Thyroid gland (tissue), 4 donors: ENCODE results near the gene NVL. TPM values are rescaled to one million over a fixed set of nuclear protein-coding genes. Genes with fewer than 3 reads are reported as not detected.

Source experiments
- DNase-seq, 2 donors: peaks; one replicate each; pipeline ENCODE4 v3.0.0-alpha.2; 2019
- H3K27ac ChIP-seq, 3 donors: fragments of 200-600 bp; sonication (generic); 1 replicate in 2 of 3; 2 replicates in 1 of 3; pipeline ENCODE4 v1.5.1; 2016 to 2019; ENCODE audit warnings: mild to moderate bottlenecking in 1 of 3, moderate library complexity in 1 of 3
- H3K27me3 ChIP-seq: fragments of 200-600 bp; sonication (generic); one replicate; pipeline ENCODE4 v1.5.1; 2019
- H3K36me3 ChIP-seq, 2 donors: fragments of 200-600 bp; sonication (generic); one replicate each; pipeline ENCODE4 v1.5.1; 2016 to 2019
- H3K4me1 ChIP-seq, 2 donors: fragments of 200-600 bp; sonication (generic); one replicate each; pipeline ENCODE4 v1.5.1; 2017 to 2019
- H3K4me3 ChIP-seq, 3 donors: fragments of 200-600 bp; sonication (generic); replicated peaks in 1 of 3; 1 replicate in 2 of 3; 2 replicates in 1 of 3; pipeline ENCODE4 v1.5.1; 2016; ENCODE audit warnings: mild to moderate bottlenecking in 1 of 3
- H3K9me3 ChIP-seq: fragments of 200-600 bp; sonication (generic); one replicate; pipeline ENCODE4 v1.5.1; 2017
- CTCF ChIP-seq, 6 experiments: fragments of 200-600 bp in 3 of 6; fragments of 450-650 bp in 3 of 6; sonication (generic) in 3 of 6; IDR thresholded peaks; one replicate each; pipeline ENCODE4 v1.5.1; 2016 to 2019; ENCODE audit warnings: antibody characterized with exemption in 6 of 6, mild to moderate bottlenecking in 2 of 6, inconsistent platforms in 1 of 6, moderate library complexity in 1 of 6
- POLR2A ChIP-seq, 2 donors: fragments of 450-650 bp; IDR thresholded peaks; one replicate each; pipeline ENCODE4 v1.6.1; 2017; ENCODE audit warnings: antibody characterized with exemption in 2 of 2, mild to moderate bottlenecking in 2 of 2, moderate library complexity in 1 of 2
- WGBS, 2 donors: methylation state at CpG; one replicate each; pipeline ENCODE4 v1.1.5; 2017; 5-methylcytosine and 5-hydroxymethylcytosine counted together
- intact Hi-C: fragments of 100-400 bp; cut with DNase I; formaldehyde crosslinking; loops from one replicate; pipeline ENCODE4 v1.15.1; 2023
- total RNA-seq, 4 donors: library from RNA; depleted of rRNA; stranded (reverse); fragments of >200 nt; gene quantifications; one replicate each; pipeline ENCODE4 v1.2.3, GENCODE V29; 2016

The NVL gene
- total RNA-seq, result 10 to 100 TPM; 18.9 to 34.1 (median 26.8) TPM

DNA sequence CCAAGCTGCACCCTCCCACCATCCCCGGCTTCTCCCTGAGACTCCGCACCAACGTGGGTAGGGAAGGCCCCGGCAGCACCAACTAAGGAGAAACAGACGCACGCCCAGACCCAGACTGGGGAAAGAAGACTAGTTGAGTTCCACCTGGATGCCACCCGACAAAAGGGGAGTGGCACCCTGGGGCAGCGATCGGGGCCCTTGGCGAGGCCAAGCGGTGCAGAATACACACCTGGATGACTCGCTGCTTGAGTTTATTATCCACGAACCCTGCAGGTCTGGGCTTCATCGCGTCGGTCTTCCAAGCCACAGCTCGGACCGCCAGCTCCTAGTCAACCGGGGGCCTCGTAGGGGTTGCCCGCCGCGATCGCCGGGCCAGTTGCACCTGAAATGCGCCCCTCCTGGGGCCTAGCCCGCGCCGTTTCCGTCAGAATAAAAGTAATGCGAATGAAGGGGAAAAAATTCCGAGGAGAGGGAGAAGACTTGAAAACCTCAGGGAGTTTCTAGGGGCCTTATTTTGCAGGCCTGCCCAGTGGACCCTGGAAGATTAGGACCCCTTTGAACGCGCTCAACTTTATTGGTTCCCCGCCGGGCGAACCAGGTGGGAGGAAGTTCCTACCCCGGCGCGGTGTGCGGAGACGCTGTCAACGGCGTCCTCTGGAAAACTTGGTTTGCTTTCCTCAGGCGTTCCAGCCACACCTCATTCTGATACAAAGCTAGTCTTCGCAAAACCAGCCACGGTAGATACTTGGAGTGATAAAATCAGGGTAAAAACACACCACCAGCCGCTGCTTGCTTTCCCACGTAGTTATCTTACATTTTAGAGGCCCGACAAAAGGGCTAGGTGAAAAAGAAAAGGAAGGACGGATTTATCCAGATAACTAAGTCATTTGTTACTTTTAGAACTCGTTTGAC is at the start of gene NVL:
TSS of gene NVL (minus strand) at position 331 of the 912 bp plus-strand sequence. CDS start at position 286, 45 bp downstream.
- H3K4me1 ChIP-seq, result peaks cover 17 to 22% of the 10 kb centered on the region in 2 donors
- intact Hi-C loops, result loop anchor here (5.0 to 10.0 kb wide), 2 partner anchors 155 to 213 kb away; no protein-coding TSS in a partner anchor
- H3K4me3 ChIP-seq, result peak within 1 kb of the TSS; percentile 56 to 71 (median 62)
- no peaks in the 10 kb centered on the region for H3K36me3 ChIP-seq
- DNase-seq, result peak; percentile 81 to 88
- TF ChIP-seq CTCF (IDR thresholded peaks at IDR 0.05) (no peak), POLR2A (IDR thresholded peaks at IDR 0.05) (peak in 1 of 2 donors; percentile 47)
- H3K27ac ChIP-seq, result peak within 1 kb of the TSS; percentile 88 to 100 (median 92)
- WGBS, 2 donors, result 0% methylated on average over 50 of the region's 52 CpGs
- no peaks in the 10 kb centered on the region for H3K27me3 ChIP-seq
- no peaks in the 10 kb centered on the region for H3K9me3 ChIP-seq

DNA sequence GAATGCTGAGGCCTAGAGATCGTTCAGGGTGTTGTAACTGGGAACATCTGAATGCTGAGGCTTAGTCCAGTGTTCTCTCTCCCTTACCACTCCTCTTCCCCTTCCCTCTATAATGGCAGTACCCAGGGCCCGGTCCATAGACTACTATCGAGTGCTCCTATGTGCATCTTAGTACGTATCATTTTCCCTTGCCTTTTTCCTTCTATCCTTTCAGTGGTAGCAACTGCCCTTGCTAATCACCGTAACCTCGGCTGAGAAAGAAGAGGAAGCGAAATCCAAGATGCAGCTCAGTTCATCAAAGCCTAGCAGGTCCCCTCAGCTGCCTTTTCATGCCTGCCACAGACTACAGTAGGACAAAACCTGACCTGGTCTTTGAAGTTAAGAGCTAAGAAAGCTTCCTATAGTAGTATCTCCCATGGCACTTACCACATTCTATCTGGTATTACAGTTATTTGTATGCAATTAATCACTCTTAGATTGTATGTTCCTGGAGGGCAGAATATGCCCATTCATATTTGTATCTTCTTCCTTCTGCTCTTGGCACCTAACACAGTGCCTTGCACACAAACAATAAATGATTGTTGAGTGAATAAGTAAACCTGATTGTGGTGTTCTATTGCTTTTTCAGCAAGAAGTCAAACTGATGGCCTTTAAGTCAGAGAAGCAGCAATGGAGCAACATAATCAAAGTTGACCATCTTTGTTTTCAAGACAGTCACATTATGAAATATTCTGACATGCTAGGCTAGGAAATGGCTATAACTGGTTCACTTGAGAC is 49.1 kb upstream of the NVL start:
- Histone ChIP-seq H3K9me3 (no peaks in the 10 kb centered on the region), H3K36me3 (peaks cover 8% of the 10 kb centered on the region in 2 donors), H3K27me3 (no peaks in the 10 kb centered on the region), H3K27ac (no peak overlapping the region), H3K4me1 (no peaks in the 10 kb centered on the region), H3K4me3 (no peak overlapping the region)
- WGBS, 2 donors, result 89 to 90% methylated on average over 7 of the region's 7 CpGs
- TF ChIP-seq POLR2A (IDR thresholded peaks at IDR 0.05) (no peak), CTCF (IDR thresholded peaks at IDR 0.05) (no peak)
- DNase-seq, result no peak
- intact Hi-C loops, result no loop called here

DNA sequence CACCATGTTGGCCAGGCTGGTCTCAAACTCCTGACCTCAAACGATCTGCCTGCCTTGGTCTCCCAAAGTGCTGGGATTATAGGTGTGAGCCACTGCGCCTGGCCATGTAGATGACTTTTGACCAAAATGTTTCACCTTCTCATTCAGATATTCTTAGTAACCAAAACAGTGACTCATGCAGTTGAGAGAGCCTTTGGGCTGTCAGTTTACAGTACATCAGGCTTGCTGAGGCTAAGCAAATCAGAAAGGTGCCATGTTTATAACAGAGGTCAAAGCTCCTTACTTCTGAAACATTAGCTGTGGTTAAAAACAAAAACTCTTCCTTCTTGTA is 47.7 kb upstream of the NVL start:
- no peaks in the 10 kb centered on the region for H3K27me3 ChIP-seq
- no peak for DNase-seq
- WGBS, 2 donors, result 92 to 100% methylated on average over 1 to 2 of the region's 2 CpGs
- no peak overlapping the region for H3K27ac ChIP-seq
- no peak for TF ChIP-seq CTCF (IDR thresholded peaks at IDR 0.05)
- TF ChIP-seq POLR2A (IDR thresholded peaks at IDR 0.05), result no peak
- H3K9me3 ChIP-seq, result no peaks in the 10 kb centered on the region
- H3K4me1 ChIP-seq, result no peaks in the 10 kb centered on the region
- H3K36me3 ChIP-seq, result peaks cover 8 to 9% of the 10 kb centered on the region in 2 donors
- intact Hi-C loops, result no loop called here
- H3K4me3 ChIP-seq, result no peak overlapping the region

DNA sequence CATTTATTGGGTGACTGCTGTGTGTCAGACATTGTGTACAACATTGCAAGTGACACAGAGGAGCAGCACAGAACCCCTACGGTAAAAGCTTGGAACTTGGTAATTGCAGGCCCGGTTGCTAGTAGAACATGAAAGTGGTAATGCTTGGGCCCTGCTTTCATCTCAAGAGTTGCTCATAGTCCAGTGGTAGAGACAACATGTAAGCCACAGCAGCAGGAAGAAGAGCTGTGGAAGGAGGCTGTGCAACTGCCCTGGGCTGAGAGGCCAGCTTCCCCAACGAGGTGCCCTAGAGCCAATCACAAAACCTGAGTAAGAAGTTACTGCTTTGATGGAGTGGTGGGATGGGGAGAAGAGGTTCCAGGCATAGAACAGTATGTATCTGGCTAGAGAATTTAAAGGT is 45.1 kb upstream of the NVL start:
- Histone ChIP-seq H3K4me1 (no peaks in the 10 kb centered on the region), H3K36me3 (peaks cover 23 to 28% of the 10 kb centered on the region in 2 donors), H3K9me3 (no peaks in the 10 kb centered on the region), H3K27me3 (no peaks in the 10 kb centered on the region), H3K4me3 (no peak overlapping the region), H3K27ac (no peak overlapping the region)
- 76 to 89% methylated on average over 3 of the region's 3 CpGs for WGBS, 2 donors
- no peak for TF ChIP-seq CTCF (IDR thresholded peaks at IDR 0.05)
- no peak for DNase-seq
- intact Hi-C loops, result no loop called here
